T-helper 9 cell (primary cell): ENCODE results near the gene XBP1.
"Not testable (repeated sequence)": the region's sequence is repeated elsewhere in the genome, so short reads cannot be mapped to it uniquely, and the experiment has no call there.

Source experiments
- DNase-seq: peaks from one replicate; pipeline ENCODE4 v3.0.0-alpha.2; 2020

The XBP1 gene

DNA sequence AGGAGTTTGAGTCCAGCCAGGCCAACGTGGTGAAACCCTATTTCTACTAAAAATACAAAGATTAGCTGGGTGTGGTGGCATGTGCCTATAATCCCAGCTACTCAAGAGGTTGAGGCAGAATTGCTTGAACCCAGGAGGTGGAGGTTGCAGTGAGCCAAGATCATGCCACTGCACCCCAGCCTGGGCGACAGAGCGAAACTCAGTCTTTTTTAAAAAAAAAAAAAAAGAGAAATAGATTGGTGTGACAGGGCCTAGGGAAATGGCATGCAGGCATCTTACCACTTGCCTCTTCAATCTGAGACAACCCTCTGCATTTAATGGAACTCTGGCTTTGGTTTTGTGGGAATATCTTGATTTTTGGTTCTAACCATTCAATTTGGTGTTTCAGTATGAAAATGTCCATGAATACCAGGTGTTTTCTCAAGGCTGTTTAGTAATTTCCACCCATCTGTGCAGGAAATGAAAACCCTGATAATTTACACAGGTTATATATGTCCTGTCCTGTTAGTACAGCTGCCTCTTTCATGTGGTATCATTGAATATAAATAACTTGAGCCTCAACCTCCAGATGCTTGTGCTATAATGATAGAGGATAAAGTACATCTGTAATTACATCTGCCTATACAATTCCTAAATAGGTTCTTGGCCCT is 8.4 kb downstream of the XBP1 start:
- no peak for DNase-seq

DNA sequence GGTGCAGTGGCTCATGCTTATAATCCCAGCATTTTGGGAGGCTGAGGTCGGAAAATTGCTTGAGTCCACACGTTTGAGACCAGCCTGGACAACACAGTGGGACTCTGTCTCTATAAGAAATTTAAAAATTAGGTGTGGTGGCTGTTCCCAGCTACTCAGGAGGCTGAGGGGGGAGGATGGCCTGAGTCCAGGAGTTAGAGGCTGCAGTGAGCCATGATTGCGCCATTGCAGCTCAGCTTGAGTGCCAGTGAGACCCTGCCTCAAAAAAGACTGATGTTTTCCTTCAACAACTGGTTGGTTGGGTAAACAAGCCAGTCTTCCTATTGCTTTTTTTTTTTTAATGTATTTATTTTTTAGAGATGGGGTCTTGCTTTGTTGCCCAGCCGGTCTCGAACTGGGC is 9.2 kb downstream of the XBP1 start:
- DNase-seq: no peak

DNA sequence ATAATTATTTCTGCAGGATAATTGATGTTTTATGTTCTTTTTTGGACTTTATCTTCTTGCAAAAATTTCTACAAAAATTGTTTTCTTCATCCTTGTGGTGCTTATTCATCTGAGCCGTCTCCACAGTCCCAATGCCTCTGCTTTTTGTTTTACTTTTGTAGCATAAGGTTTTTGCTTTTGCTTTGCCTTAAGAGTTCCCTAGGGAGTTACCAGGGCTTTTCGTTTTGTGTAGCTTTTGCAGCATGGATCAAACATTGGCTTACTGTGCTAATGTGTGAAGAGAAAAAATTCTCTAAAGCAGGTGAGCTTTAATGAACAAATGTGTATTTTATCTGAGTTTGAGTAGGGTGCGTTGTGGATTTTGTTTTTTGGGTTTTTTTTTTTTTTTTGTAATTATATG is 11.8 kb downstream of the XBP1 start:
- no peak for DNase-seq

DNA sequence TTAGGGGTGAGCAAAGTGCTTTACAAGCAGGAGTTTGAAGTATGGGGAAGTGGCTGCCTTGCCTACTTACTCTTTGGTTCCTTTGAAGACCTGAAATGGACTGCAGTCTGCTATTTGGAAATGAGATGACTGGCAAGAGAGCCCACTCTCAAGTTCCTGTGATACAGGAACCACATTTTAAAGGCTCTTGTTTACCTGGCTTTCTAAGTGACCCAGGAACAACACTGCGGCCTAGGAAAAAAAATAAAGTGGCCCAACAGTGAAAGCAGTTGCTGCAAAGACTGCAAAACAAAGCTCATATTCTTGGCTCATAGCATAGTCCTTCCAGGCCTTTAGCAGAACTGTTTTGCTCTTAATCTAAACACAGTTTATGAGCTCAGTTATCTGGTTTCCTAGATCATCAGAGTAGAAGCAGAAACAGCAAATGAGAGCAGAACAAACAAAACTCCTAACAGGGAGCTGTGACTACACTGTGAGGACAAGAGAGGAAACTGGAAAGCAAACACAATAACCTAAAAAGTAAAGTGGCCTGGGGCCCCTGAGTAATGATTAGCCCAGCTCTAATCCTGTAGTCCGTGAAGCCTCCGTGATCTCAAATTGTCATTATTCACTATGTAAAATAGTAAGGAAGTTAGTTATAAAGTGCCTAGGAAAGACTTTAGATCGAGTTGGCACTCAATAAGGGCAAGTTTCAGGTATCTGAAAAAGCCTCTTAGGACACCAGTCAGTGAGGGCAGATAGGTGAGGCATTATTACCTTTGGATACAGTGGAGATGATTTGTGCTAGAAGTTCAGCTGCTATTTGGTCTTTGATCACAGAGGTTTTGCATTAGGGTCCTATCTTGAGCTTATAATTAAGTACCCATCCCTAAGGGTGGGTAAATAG is 16.3 kb downstream of the XBP1 start:
- no peak for DNase-seq

DNA sequence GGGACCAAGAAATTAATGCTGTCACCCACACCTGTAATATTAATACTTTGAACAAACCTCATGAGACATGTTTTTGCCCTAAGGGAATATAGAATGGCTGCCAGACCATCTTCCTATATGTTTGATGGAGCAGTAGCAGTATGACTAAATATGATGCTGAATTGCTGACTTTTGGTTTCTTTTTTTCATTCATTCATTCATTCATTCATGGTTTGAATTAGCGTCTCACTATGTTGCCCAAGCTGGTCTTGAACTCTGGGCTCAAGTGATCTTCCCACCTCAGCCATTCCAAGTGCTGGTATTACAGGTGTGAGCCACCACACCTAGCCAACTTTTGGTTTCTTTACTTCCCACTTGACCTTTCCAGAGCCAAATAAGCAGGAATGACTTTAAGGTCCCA is 20.1 kb downstream of the XBP1 start:
- no peak for DNase-seq

DNA sequence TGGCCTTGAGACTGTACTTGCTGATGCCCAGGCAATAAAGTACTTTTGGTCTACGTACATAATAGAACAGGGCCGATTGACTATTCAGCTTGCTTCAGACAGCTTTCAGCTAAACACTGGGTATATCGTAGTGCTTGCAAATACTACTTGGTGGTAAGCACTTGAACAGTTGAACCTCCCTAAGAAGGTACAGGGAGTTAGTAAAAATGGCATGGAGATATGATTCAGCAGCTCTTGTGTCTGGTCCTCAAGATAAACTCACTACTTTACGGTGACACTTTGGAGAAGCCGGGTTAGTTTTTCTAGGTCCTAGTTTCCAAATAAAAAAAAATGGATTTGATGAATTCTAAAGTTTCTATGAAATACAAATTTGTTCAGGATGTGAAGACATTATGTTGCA is 20.5 kb downstream of the XBP1 start:
- no peak for DNase-seq

DNA sequence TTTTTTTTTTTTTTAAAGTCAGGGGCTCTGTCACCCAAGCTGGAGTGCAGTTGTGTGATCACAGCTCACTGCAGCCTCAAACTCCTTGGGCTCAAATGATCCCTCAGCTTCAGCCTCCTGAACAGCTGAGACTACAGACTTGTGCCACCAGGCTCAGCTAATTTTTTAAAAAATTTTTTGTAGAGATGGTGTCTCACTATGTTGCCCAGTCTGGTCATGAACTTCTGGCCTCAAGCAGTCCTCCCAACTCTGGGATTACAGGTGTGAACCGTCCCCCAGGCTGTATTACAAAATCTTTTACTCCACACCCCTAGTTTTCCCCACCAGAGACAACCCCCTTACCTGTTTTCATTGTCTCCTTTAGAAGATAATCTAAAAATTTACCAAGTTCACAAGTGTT is 26.0 kb downstream of the XBP1 start:
- DNase-seq: no peak

DNA sequence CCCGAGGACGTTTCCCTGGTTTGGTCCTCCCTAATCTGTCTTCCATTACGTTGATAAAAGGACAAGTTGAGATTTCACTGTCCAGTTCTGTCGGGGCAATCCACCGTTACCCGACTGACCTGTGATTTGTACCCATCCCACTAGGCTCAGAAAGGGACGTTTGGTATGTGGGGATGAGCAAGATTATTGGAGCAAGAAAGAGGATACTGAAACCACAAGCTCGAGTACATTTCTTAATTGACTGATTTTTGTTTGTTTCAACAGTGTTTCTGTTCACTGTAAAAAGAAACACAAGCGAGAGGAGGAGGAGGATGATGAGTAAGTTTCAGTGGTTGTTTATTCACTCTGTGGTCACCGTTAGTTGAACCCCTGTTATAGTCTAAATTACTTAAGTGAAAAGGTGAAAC is 26.9 kb downstream of the XBP1 start:
- DNase-seq: no peak

DNA sequence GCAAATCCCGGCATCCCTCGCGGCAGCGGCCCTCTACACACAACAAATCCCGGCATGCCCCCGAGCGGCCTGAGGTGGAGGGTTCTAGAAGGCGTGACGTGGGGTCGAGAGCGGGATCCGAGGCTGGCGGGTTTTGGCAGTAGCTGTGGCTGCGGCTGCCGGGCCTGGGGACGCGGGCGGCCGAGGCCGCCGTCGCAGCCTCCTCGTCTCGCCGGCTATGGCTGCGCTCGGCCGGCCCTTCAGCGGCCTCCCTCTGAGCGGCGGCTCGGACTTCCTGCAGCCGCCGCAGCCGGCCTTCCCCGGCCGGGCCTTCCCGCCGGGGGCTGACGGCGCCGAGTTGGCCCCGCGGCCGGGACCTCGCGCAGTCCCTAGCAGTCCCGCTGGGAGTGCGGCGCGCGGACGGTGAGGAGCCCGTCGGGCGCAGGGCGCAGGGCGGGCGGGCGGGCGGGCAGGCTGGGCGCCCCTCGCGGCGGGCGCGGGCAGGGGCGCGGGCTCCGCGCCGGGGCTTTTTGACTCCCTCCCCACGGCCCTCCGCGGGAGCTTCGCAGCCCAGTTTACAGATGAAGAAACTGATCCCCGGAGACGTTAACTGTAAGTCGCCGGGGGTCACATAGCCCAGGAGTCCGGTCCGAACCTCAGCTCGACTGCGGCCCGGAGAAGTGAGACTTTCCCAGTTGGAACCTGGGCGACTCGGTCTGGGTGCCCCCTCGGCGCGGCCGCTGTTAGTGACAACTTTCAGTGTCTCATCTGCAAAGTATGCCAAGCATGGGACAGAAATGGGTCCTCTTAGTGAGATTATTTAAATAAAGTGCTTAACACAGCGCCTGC is 27.5 kb downstream of the XBP1 start, which contains the start of gene CCDC117:
Gene CCDC117, plus strand, starts transcription at position 63 of the 828 bp plus-strand sequence. Its CDS starts 155 bp downstream, at position 218.
- DNase-seq: peak; percentile 91

DNA sequence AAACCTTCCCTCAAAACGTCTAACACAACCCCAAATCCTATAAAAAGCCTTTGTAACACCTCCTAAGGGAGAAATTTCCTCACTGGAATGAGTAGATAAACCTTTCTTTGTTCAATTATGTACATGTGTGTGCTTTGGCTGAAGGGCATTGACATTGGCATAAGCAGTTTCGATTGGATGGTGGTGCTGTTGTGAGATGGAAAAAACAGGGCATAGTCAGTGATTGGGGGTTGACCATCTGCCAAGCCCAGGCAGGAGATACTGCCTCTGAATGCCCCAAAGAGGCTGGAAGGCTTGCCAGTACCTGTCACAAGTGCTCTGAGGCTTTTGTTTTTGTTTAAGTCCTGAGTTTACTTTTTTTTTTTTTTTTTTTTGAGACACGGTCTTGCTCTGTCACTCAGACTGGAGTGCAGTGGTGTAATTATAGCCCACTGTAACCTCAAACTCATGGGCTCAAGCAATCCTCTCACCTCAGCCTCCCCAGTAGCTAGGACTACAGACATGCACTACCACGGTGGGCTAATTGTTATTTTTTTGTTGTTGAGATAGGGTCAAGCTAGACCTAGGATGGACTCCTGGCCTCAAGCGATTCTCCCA is 29.1 kb downstream of the XBP1 start:
- no peak for DNase-seq

DNA sequence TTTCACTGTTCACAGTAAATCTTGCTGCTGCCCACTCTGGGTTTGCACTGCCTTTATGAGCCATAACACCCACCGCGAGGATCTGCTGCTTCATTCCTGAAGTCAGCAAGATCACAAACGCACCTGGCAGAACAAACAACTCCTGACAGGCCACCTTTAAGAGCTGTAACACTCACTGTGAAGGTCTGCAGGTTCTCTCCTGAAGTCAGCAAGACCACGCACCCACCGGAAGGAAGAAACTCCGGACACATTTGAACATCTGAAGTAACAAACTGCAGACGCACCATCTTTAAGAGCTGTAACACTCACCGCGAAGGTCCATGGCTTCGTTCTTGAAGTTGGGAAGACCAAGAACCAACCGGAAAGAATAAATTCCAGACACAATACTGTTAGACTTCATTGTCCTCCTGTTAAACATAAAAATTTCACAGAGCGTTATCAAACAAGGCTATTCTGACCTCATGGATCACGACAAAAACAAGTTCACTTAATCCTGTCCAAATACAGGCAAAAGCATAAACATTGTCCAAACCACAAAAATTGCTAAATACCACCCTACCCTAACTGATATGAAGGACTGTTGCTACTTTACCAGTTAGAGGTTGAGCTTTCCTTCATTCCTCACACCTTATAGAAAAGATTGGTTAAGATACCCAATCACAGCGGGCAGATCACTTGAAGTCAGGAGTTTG is 30.8 kb downstream of the XBP1 start:
- no peak for DNase-seq

DNA sequence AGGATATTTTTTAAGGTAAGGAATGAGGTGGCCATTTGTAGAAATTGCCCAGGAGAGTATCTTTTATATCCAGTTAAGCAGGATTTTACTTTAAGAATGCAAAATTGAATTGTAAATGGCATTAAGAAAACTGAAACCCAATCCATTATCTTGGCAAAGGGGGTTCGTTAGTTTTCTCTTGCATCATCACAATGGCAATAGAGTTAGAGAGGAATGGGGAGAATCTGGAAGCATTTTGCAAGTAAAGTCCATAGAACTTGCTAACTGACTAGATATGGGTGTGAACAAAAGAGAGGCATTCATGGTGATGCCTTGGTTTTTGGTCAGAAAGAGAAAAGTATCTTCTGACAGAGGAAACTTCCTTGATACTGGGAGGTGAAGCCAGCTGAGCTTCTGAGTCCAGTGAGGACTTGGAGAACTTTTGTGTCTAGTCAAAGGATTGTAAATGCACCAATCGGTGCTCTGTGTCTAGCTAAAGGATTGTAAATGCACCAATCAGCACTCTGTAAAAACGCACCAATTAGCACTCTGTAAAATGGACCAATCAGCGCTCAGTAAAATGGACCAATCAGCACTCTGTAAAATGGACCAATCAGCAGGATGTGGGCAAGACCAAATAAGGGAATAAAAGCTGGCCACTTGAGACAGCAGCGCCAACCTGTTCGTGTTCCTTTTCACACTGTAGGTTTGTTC is 31.5 kb downstream of the XBP1 start:
- no peak for DNase-seq

DNA sequence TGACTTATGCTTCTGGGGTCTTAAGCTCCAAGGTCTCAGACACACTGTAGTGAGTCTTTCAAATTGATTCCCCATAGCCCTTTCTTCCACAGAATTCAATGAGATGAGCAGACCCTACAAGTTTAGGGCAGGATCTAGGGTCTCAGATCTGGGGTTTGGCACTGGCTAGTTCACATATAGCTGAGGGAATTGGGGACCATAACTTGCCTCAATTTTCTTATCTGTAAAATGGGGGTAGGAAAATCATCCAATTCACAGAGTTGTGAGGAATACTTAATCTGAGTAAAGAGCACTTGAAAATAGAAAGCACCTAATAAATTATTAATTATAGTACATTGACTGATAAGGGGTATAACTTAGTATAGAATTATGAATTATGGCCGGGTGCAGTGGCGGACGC is 33.7 kb downstream of the XBP1 start:
- no peak for DNase-seq

DNA sequence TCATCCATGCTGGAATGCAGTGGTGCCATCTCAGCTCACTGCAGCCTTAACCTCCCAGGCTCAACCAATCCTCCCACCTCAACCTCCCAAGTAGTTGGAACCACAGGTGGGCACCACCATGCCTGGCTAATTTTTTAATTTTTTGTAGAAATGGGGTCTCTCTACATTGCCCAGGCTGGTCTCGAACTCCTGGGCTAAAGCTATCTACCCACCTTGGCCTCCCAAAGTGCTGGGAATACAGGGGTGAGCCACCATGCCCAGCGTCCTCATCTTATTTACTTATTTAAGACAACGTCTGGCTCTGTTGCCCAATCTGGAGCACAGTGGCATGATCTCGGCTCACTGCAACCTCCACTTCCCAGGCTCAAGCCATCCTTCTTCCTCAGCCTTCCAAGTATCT is 38.4 kb downstream of the XBP1 start:
- not testable (repeated sequence) for DNase-seq

DNA sequence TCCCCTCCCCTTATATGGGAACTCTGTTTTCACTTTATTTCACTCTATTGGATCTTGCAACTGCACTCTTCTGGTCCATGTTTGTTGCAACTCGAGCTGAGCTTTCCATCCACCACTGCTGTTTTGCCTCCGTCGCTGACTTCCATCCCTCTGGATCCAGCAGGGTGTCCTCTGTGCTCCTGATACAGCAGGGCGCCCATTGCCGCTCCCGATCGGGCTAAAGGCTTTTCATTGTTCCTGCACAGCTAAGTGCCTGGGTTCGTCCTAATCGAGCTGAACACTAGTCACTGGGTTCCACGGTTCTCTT is 39.0 kb downstream of the XBP1 start:
- no peak for DNase-seq

DNA sequence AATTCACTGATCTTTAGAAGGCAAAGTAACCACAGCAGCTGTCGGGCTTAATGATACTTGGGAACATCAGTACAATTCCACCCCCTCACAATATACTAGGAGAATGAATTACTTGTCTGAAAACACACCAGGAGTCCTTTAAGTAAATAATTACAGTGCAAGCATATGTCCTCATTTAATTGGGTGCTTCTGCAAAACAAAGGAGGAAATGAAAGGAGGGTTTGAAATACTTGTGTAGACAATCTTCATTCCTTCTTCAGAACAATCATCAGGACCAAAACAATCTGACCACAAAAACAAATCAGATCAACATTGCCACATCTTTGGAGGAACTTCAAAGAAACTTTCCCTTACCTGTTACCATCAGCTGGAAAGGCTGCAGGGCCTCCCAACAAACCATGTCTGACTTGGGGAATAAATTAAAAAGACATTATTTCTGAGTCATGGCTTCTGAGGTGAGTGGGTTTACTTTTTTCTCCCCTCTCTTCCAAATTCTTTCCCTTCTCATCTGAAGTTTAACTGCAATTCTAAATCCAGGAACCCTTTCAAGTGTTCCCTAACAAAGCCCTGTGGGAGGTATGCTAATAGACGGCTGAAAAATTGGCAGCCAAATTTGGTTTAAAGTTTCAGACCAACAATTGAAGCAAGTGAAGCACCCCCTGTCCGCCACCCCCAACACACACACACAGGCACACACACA is 40.4 kb downstream of the XBP1 start:
- DNase-seq: no peak

DNA sequence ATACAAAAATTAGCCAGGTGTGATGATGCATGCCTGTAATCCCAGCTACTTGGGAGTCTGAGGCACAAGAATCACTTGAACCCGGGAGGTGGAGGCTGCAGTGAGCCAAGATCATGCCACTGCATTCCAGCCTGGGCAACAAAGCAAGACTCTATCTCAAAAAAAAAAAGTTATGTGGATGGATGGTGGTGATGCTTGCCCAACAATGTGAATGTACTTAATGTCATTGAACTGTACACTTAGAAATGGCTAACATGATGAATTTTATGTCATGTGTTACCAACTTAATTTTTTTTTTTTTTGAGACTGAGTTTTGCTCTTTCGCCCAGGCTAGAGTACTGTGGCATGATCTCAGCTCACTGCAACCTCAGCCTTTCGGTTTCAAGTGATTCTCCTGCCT is 45.9 kb downstream of the XBP1 start:
- DNase-seq: not testable (repeated sequence)

DNA sequence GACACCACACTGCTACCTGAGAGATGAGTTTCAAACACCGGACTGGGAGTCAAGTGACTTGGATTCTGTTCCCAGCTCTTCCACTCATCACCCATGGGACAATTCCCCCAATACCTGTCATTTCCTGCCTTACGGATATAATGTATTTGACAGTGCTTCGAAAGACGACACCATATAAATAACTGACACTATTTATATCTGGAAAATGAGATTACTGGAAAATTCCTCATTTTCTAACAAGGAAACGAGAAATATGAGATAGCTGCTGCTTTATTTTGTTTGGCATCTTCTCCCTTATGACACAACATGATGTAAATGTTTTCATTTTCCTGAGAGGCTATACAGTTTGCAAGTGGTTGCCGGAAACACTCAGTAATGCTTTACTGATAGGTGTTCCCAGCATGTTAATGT is 49.9 kb downstream of the XBP1 start:
- no peak for DNase-seq
